T follicular helper cell (primary cell): ENCODE results near the gene ST6GAL1.
"Not testable (repeated sequence)": the region's sequence is repeated elsewhere in the genome, so short reads cannot be mapped to it uniquely, and the experiment has no call there.

Source experiments
- DNase-seq: peaks from one replicate; pipeline ENCODE4 v3.0.0-alpha.2; 2020; ENCODE audit warnings: low read depth
- total RNA-seq, 2 experiments: gene quantifications; one replicate each; lab custom pipeline; 2026; lab: John Stamatoyannopoulos, UW

The ST6GAL1 gene, protein sequence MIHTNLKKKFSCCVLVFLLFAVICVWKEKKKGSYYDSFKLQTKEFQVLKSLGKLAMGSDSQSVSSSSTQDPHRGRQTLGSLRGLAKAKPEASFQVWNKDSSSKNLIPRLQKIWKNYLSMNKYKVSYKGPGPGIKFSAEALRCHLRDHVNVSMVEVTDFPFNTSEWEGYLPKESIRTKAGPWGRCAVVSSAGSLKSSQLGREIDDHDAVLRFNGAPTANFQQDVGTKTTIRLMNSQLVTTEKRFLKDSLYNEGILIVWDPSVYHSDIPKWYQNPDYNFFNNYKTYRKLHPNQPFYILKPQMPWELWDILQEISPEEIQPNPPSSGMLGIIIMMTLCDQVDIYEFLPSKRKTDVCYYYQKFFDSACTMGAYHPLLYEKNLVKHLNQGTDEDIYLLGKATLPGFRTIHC
- total RNA-seq = 158 to 288 reads per million in 2 experiments

DNA sequence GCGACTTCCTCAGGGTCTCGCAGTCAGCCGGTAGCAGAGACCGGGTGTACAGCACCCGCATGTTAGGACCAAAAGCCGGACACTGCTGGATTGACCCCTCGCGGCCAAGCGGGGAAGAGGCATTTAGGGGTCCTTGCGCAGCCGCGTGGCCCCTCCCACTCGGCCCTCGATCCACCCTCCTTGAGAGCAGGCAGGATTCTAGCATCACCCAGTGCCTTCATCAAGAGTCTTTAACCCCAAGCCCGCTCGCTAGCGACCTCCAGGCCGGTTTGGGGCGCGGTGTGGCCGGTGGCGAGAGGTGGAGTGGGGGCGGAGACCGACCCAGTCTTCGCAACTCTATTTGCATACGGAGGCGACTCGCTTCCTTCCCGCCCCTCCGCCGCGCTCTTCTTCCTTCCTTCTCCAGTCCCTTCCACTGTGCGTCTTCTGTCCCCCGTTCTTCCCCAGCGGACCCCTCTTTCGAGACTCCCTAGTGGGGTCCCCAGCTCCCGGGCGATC is at the start of gene ST6GAL1:
Gene ST6GAL1 (plus strand): TSS at position 384 of the 498 bp plus-strand sequence. CDS start 112,178 bp downstream, outside the sequence.
- DNase-seq = peak; percentile 45

DNA sequence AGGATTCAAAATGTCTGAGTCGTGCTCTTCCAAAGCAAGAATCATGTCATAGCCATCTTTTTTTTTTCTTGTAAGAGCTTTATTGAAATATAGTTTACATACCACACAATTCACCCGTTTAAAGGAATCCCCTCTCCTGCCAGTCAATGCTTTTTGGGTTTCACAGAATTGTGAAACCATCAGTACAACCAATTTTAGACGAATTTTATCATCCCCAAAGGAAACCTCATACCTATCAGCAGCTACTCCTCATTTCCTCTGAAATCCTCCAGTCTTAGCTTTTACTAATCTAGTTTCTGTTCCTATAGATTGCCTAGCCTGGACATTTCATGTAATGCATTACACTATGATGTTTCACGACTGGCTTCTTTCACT is 48.2 kb upstream of the ST6GAL1 start:
- DNase-seq = no peak

DNA sequence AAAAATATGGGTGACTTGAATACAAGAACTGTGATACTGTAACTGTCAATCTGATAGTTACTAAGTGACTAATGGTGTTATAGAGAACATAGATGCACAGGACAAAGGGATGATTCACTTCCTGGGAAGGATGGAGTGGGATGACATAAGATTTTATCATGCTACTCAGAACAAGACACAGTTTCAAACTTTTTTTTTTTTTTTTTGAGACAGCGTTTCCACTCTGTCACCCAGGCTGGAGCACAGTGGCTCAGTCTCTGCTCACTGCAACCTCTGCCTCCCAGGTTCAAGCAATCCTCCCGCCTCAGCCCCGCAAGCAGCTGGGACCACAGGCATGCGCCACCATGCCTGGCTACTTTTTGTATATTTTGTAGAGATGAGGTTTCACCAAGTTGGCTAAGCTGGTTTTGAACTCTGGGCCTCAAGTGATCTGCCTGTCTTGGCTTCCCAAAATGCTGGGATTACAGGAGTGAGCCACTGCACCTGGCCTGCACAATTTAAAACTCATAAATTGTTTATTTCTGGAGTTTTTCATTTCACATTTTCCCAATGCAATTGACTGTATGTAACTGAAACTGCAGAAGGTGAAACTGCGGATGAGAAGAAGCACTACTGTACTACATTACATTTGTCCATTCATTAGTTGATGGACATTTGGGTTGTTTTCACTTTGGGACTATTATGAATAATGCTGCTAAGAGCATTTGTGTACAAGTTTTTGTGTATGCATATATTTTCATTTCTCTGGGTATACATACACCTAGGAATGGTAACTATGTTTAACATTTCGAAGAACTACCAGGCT is 47.2 kb upstream of the ST6GAL1 start:
- DNase-seq = no peak

DNA sequence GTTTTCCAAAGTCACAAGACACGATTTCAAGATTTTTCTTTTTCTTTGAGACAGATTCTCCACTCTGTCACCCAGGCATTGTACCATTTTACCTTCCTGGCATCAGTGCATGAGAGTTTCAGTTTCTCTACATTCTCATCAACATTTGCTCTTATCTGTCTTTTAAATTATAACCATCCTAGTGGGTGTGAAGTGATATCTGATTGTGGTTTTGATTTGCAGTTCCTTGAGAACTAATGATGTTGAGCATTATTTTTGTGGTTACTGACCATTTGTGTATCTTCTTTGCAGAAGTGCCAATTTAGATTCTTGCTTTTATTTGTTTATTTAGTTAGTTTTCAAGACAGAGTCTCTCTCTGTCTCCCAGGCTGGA is 46.7 kb upstream of the ST6GAL1 start:
- DNase-seq = no peak

DNA sequence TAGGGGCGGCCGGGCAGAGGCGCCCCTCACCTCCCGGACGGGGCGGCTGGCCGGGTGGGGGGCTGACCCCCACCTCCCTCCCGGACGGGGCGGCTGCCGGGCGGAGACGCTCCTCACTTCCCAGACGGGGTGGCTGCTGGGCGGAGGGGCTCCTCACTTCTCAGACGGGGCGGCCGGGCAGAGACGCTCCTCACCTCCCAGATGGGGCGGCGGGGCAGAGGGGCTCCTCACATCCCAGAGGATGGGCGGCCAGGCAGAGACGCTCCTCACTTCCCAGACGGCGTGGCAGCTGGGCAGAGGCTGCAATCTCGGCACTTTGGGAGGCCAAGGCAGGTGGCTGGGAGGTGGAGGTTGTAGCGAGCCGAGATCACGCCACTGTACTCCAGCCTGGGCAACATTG is 45.5 kb upstream of the ST6GAL1 start:
- not testable (repeated sequence) for DNase-seq

DNA sequence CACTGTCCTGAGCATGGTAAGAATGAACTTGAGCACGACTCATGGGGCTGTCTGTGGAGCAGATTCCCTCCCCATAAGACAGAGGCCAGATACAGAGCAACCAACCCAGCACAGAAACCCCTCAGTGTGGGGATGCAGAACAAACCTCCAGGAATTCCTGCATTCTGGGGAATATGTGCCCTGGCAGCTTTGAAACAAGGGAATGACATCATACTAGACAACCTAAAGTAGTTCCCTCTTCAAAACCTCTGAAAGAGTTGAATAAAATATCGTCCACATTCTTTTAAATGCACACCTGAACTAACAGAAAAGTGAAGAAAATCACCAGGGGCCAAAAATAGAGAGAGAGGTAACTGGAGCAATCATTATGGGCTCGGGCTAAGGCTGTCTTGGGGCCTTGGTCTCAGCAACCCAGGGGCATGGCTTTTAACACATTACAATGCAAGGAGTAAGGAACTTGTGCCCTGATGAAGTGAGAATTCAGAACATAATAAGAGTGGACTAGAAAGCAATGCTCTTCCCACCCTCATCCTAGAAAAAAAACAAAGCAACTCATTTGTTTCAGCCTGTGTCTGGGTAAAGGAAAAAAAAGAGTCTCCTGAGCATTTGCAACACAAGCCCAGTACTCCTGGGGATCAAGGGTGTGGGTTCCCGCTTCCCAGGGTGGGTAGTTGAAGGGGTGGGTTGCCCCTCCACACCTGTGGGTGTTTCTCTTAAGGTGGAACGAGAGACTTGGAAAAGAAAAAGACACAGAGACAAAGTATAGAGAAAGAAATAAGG is 43.9 kb upstream of the ST6GAL1 start:
- DNase-seq = no peak

DNA sequence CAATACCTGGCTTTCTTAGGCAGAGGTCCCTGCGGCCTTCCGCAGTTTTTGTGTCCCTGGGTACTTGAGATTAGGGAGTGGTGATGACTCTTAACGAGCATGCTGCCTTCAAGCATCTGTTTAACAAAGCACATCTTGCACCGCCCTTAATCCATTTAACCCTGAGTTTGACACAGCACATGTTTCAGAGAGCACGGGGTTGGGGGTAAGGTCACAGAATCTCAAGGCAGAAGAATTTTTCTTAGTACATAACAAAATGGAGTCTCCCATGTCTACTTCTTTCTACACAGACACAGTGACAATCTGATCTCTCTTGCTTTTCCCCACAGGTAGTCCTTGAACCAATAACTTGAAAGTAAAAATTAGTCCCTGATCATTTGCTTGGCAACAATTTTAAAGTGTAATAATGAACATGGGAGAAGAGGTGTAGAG is 42.8 kb upstream of the ST6GAL1 start:
- not testable (repeated sequence) for DNase-seq

DNA sequence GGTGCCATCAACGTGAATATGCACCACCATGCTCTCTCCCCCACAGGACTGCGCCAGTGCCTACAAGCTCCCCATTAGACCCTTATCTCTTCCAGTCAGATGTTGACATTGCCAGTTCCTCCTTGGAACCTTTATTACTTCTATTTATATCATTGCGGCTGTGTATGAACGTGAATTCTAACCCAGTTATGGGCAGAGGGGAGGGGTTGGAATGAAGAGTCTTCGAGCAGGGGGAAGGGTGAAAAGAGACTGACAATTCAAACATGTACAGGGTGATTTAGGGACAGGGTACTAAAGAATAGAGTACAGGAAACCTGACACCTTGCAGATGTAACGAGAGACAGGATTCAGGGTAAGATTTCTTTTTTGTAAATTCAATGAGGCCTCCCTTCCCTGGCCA is 41.8 kb upstream of the ST6GAL1 start:
- no peak for DNase-seq

DNA sequence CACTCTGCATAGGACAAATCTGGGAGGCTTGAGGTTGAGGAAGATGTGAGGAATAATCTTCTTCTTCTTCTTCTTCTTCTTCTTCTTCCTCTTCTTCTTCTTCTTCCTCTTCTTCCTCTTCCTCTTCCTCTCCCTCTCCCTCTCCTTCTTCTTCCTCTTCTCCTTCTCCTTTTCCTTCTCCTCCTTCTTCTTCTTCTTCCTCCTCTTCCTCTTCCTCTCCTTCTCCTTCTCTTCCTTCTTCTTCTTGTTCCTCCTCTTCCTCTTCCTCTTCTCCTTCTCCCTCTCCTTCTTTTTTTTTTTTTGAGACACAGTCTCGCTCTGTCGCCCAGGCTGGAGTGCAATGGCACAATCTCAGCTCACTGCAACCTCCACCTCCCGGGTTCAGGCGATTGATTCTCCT is 40.6 kb upstream of the ST6GAL1 start:
- not testable (repeated sequence) for DNase-seq

DNA sequence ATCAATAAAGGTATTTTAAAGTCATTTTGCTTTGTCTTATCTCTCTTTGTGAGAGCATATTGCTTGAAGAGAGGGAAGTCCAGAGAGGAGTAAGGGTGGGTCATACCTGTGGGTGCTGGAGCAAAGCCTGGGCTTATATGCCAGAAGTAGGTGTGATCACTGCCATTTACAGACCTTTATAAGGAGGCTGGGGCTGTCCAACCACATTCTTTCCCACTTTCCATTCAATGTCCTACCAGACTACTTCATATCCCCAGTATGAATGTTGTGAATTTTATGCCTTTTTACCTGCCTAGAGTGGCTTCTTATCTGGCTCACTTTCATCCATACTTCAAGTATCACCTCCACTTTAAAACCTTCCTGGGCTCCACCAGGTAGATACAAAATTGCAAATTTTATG is 39.4 kb upstream of the ST6GAL1 start:
- DNase-seq = no peak

DNA sequence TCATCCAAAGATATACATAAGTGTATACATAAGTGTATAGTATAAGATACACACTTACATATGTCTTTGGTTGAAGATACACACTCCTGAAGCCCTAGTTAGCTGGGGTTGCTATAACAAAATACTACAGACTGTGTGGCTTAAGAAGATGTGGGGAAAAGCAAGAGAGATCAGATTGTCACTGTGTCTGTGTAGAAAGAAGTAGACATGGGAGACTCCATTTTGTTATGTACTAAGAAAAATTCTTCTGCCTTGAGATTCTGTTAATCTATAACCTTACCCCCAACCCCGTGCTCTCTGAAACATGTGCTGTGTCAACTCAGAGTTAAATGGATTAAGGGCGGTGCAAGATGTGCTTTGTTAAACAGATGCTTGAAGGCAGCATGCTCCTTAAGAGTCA is 37.3 kb upstream of the ST6GAL1 start:
- not testable (repeated sequence) for DNase-seq

DNA sequence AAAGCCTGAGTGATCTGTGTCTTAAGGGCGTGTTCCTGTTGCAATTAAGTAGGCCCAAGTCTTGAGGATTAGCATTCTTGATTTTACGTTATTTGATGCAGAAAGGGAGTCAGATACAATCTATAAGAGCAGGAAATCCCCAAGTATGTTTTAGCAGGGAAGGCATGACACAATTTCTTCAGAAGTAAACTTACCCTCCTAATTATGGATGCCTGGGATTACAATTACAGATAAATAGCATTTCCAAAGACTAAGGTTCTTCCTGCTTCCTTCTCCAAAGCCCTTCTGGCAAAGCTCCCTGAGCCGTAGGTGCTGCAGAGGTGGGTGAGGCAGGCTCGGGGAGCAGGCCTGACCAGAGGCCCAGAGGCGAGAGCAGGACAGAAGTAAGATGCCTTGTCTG is 34.9 kb upstream of the ST6GAL1 start:
- DNase-seq = no peak

DNA sequence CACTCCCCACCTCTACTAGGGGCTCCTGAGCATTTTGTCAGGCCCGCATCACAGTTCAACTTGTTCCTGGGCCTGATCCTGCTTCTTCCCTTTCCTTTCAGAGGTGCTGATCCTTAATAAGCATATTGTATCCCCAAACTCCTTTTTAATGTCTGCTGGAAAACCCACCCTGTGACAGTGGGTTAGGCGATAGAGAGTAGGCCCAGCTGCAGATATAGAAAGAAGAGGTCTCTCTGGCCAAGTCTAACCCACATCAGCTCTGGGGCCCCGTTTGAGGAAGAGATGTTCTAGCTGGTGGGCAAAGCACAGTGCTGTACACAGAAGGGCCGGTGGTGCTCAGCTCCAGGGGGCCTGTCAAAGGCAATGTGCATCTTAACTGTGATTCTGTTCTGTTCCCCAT is 34.3 kb upstream of the ST6GAL1 start:
- no peak for DNase-seq

DNA sequence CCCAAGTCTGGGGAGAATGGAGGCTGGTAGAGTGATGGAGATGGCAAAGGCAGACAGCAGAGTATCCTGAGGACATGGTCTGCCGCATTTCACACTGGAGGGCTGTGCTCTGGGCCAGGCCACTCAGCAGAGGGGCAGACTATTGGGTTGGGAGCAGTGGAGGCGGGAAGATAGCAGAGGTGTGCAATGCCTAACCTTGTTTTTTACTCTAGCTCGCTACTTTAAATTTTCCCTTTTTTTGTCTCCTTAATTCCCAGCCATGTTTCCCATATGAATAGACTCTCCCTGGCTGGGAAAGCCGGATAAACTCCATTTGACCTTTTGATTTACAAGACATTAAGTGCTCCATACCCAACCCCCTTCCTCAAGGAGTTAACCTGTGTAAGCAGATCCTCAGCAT is 33.5 kb upstream of the ST6GAL1 start:
- DNase-seq = no peak

DNA sequence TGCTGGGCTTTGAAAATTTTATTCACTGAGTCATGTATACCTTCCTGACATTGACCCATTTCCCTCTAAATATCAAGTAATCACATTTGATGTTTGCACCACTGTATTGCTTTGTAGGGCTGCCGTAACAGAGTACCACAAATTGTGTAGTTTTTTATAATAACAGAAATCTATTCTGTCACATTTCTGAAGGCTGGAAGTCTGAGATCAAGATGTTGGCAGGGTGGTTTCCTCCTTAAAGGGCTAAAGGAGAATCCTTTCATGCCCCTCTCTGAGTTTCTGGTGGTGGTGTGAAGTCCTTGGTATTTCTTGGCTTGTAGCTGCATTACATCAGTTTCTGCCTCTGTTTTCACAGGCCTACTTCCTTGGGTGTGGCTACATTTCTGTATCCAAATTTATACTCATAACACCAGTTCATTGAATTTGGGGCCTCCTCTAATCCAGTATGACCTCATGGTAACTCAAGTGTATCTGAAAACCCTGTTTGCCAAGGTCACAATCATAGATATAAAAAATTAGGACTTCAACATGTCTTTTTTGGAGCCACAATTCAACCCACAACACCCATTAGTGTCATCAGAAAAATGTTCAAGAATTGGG is 29.1 kb upstream of the ST6GAL1 start:
- no peak for DNase-seq

DNA sequence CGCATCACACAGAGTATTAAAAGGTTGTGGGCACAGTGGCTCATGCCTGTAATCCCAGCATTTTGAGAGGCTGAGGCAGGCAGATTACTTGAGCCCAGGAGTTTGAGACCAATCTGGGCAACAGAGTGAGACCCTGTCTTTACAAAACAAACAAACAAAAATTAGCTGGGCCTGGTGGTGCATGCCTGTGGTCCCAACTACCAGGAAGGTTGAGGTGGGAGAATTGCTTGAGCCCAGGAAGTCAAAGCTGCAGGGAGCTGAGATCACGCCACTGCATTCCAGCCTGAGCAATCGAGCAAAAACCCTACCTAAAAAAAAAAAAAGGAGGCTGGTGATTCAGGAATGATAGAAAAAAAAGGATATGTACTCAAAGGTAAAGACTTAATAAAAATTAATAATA is 28.2 kb upstream of the ST6GAL1 start:
- no peak for DNase-seq

DNA sequence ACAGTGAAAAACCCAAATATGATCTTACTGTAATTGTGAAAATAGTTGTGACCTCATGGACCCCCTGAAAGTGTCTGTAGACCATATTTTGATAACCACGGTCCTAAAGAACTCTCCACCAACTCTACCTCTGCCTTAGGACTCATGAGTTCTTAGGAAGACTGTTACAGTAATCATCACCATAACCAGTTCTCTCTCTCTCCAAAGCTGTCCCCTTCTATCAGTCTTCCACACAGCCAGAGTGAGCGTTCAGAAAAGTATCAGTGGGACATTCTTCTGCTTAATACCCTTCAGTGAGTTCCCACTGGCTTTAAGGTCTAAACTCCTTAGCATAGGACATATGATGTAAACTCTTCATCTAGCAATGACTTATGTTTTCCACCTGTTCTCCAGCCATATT is 27.6 kb upstream of the ST6GAL1 start:
- DNase-seq = no peak

DNA sequence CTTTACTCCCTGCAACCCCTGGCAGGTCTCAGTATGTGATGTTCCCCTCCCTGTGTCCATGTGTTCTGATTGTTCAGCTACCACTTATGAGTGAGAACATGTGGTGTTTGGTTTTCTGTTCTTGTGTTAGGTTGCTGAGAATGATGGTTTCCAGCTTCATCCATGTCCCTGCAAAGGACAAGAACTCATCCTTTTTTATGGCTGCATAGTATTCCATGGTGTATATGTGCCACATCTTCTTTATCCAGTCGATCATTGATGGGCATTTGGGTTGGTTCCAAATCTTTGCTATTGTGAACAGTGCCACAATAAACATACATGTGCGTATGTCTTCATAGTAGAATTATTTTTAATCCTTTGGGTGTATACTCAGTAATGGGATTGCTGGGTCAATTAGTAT is 26.6 kb upstream of the ST6GAL1 start:
- DNase-seq = not testable (repeated sequence)

DNA sequence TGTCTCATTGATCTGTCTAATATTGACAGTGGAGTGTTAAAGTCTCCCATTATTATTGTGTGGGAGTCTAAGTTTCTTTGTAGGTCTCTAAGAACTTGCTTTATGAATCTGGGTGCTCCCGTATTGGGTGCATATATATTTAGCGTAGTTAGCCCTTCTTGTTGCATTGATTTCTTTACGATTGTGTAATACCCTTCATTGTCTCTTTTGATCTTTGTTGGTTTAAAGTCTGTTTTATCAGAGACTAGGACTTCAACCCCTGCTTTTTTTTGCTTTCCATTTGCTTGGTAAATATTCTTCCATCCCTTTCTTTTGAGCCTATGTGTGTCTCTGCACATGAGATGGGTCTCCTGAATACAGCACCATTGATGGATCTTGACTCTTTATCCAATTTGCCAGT is 23.3 kb upstream of the ST6GAL1 start:
- DNase-seq = not testable (repeated sequence)

DNA sequence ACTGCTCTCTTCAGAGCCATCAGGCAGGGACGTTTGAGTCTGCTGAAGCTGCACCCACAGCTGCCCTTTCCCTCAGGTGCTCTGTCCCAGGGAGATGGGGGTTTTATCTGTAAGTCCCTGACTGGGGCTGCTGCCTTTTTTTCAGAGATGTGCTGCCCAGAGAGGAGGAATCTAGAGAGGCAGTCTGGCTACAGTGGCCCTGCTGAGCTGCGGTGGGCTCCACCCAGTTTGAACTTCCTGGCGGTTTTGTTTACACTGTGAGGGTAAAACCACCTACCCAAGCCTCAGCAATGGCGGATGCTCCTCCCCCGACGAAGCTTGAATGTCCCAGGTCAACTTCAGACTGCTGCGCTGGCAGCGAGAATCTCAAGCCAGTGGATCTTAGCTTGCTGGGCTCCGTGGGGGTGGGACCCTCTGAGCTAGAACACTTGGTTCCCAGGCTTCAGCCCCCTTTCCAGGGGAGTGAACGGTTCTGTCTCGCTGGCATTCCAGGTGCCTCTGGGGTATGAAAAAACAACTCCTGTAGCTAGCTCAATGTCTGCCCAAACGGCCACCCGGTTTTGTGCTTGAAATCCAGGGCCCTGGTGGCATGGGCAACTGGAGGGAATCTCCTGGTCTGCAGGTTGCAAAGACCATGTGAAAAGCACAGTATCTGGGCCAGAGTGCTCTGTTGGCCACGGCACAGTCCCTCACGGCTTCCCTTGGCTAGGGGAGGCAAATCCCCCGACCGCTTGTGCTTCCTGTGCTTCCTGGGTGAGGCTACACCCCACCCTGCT is 21.1 kb upstream of the ST6GAL1 start:
- peak; percentile 54 for DNase-seq
